ENCODE measurements around the gene PNCK. TPM values are rescaled to one million over a fixed set of nuclear protein-coding genes. Genes with fewer than 3 reads are reported as not detected.
"Not testable (repeated sequence)": the region's sequence is repeated elsewhere in the genome, so short reads cannot be mapped to it uniquely, and the experiment has no call there.

The PNCK gene
- total RNA-seq, 1 donor: 0.36 TPM

- H3K36me3 ChIP-seq (ENCODE audit: insufficient read depth, low read length): no peaks in the 10 kb centered on the region
- H2AFZ ChIP-seq (ENCODE audit: low read length): no peak overlapping the region
- no peak for DNase-seq (ENCODE audit: insufficient read length, low spot score, missing footprints)
- TF ChIP-seq, protein P1, sequence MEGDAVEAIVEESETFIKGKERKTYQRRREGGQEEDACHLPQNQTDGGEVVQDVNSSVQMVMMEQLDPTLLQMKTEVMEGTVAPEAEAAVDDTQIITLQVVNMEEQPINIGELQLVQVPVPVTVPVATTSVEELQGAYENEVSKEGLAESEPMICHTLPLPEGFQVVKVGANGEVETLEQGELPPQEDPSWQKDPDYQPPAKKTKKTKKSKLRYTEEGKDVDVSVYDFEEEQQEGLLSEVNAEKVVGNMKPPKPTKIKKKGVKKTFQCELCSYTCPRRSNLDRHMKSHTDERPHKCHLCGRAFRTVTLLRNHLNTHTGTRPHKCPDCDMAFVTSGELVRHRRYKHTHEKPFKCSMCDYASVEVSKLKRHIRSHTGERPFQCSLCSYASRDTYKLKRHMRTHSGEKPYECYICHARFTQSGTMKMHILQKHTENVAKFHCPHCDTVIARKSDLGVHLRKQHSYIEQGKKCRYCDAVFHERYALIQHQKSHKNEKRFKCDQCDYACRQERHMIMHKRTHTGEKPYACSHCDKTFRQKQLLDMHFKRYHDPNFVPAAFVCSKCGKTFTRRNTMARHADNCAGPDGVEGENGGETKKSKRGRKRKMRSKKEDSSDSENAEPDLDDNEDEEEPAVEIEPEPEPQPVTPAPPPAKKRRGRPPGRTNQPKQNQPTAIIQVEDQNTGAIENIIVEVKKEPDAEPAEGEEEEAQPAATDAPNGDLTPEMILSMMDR (IDR thresholded peaks at IDR 0.05; ENCODE audit: extremely low read depth, low read depth, low read length): no peak
- H3K4me2 ChIP-seq (ENCODE audit: insufficient read depth, low read length): no peak overlapping the region
- H3K9me3 ChIP-seq (ENCODE audit: low read depth, low read length): no peaks in the 10 kb centered on the region
- H3K27me3 ChIP-seq (ENCODE audit: insufficient read depth, low read length): no peaks in the 10 kb centered on the region
- H3K4me3 ChIP-seq (ENCODE audit: insufficient read depth, low read length): no peak overlapping the region
- no peaks in the 10 kb centered on the region for H3K4me1 ChIP-seq (ENCODE audit: insufficient read depth, low read length)
- H3K79me2 ChIP-seq (ENCODE audit: insufficient read depth, low read length): no peaks in the 10 kb centered on the region
- H4K20me1 ChIP-seq (ENCODE audit: insufficient read depth, low read length): peaks cover 14% of the 10 kb centered on the region
- H3K27ac ChIP-seq (ENCODE audit: low read depth, low read length): no peak overlapping the region
Measured at GRCh38 chrX:153707406-153707805, 33.8 kb upstream of the PNCK start.

GRCh38 chrX:153706799-153707198, 33.2 kb upstream of the PNCK start:
- no peak overlapping the region for H3K4me3 ChIP-seq (ENCODE audit: insufficient read depth, low read length)
- H3K79me2 ChIP-seq (ENCODE audit: insufficient read depth, low read length): no peaks in the 10 kb centered on the region
- no peak overlapping the region for H3K4me2 ChIP-seq (ENCODE audit: insufficient read depth, low read length)
- peaks cover 14% of the 10 kb centered on the region for H4K20me1 ChIP-seq (ENCODE audit: insufficient read depth, low read length)
- H3K4me1 ChIP-seq (ENCODE audit: insufficient read depth, low read length): no peaks in the 10 kb centered on the region
- H3K27ac ChIP-seq (ENCODE audit: low read depth, low read length): no peak overlapping the region
- no peak for DNase-seq (ENCODE audit: insufficient read length, low spot score, missing footprints)
- no peak overlapping the region for H2AFZ ChIP-seq (ENCODE audit: low read length)
- no peaks in the 10 kb centered on the region for H3K27me3 ChIP-seq (ENCODE audit: insufficient read depth, low read length)
- TF ChIP-seq, protein P1 (IDR thresholded peaks at IDR 0.05; ENCODE audit: extremely low read depth, low read depth, low read length): no peak
- H3K36me3 ChIP-seq (ENCODE audit: insufficient read depth, low read length): no peaks in the 10 kb centered on the region
- H3K9me3 ChIP-seq (ENCODE audit: low read depth, low read length): no peaks in the 10 kb centered on the region

DNA sequence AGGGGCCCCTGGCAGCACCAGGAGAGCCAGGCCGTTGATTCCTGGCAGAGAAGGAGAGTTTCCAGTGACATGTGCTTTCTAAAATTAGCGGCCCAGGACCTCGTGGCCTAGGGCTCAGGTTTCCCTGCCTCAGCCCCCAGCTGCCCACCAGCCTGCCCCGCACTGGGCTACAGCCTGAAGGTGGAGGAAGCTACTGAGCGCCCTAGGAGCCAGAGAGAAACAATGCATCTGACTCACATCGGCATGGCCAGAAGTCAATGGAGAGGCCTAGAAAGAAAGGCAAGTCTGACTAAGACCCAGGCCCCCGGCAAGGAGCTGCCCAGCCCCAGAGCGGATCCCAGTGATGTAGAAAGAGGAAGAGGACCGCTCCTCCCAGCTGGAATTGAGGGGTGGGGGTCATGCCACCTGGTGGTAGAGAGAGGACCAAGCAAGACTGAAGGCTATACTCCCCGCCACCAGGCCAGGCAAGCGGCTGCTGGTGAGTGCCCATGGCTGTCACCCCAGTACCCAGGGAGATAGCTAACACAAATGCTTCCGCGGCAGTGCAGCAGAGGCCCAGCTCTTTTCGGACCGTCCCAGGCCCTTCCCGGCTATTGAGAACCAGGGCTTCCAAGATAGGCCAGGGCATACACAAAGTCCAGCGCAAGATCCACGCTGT, 31.9 kb upstream of the PNCK start:
- H3K79me2 ChIP-seq (ENCODE audit: insufficient read depth, low read length); H3K27ac ChIP-seq (ENCODE audit: low read depth, low read length); H2AFZ ChIP-seq (ENCODE audit: low read length); H3K4me2 ChIP-seq (ENCODE audit: insufficient read depth, low read length); H3K9me3 ChIP-seq (ENCODE audit: low read depth, low read length); H3K27me3 ChIP-seq (ENCODE audit: insufficient read depth, low read length); H3K36me3 ChIP-seq (ENCODE audit: insufficient read depth, low read length); H3K4me3 ChIP-seq (ENCODE audit: insufficient read depth, low read length); DNase-seq (ENCODE audit: insufficient read length, low spot score, missing footprints); H3K4me1 ChIP-seq (ENCODE audit: insufficient read depth, low read length): not testable (repeated sequence)
- H4K20me1 ChIP-seq (ENCODE audit: insufficient read depth, low read length): peaks cover 14% of the 10 kb centered on the region

GRCh38 chrX:153704631-153705402, 31.2 kb upstream of the PNCK start:
- H3K4me2 ChIP-seq (ENCODE audit: insufficient read depth, low read length); H3K4me1 ChIP-seq (ENCODE audit: insufficient read depth, low read length); H3K79me2 ChIP-seq (ENCODE audit: insufficient read depth, low read length); H2AFZ ChIP-seq (ENCODE audit: low read length); H3K9me3 ChIP-seq (ENCODE audit: low read depth, low read length); DNase-seq (ENCODE audit: insufficient read length, low spot score, missing footprints); H3K36me3 ChIP-seq (ENCODE audit: insufficient read depth, low read length); H3K4me3 ChIP-seq (ENCODE audit: insufficient read depth, low read length); H3K27me3 ChIP-seq (ENCODE audit: insufficient read depth, low read length); H3K27ac ChIP-seq (ENCODE audit: low read depth, low read length): not testable (repeated sequence)
- H4K20me1 ChIP-seq (ENCODE audit: insufficient read depth, low read length): peaks cover 14% of the 10 kb centered on the region

DNA sequence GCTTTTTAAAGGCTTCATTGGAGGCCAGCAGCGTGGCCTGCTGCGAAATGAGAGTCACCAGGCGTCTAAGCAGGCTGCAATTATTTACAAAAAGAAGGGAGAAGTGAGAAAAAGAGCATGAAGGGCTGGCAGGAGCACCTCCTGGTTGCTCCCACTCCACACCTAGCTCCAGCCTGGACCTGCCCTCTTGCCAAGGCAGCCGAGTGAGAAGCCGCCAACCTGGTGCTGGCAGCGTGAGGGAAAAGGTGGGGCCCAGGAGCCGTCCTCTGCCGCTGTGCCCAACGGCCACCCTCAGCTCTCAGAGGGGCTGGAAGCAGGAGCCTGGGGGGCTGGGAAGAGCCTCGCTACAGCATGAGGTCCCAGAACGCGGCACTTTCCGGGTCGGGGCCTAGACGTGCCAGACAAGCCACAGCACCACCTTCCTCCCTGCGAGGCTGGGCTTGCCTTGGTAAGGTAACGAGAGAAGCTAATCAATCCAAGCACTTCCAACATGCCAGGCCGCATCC, 30.5 kb upstream of the PNCK start:
- H3K4me2 ChIP-seq (ENCODE audit: insufficient read depth, low read length): no peak overlapping the region
- no peaks in the 10 kb centered on the region for H3K9me3 ChIP-seq (ENCODE audit: low read depth, low read length)
- no peaks in the 10 kb centered on the region for H3K36me3 ChIP-seq (ENCODE audit: insufficient read depth, low read length)
- no peak overlapping the region for H3K27ac ChIP-seq (ENCODE audit: low read depth, low read length)
- peaks cover 13% of the 10 kb centered on the region for H4K20me1 ChIP-seq (ENCODE audit: insufficient read depth, low read length)
- no peaks in the 10 kb centered on the region for H3K79me2 ChIP-seq (ENCODE audit: insufficient read depth, low read length)
- no peaks in the 10 kb centered on the region for H3K4me1 ChIP-seq (ENCODE audit: insufficient read depth, low read length)
- DNase-seq (ENCODE audit: insufficient read length, low spot score, missing footprints): no peak
- no peak overlapping the region for H2AFZ ChIP-seq (ENCODE audit: low read length)
- H3K27me3 ChIP-seq (ENCODE audit: insufficient read depth, low read length): no peaks in the 10 kb centered on the region
- H3K4me3 ChIP-seq (ENCODE audit: insufficient read depth, low read length): no peak overlapping the region
- TF ChIP-seq, protein P1 (IDR thresholded peaks at IDR 0.05; ENCODE audit: extremely low read depth, low read depth, low read length): no peak
